T-cell (primary cell): ENCODE data around the gene ERN1. TPM values are rescaled to one million over a fixed set of nuclear protein-coding genes. Genes with fewer than 3 reads are reported as not detected.

Experiments
- ATAC-seq, 4 experiments: fragments of 200-7000 bp in 3 of 4; fragments of 150-1000 bp in 1 of 4; cut with Tn5 transposase; replicated peaks in 1 of 4; 1 replicate in 3 of 4; 2 replicates in 1 of 4; pipeline ENCODE4 v1.10.0; 2021; ENCODE audit warnings: moderate library complexity in 3 of 4, mild to moderate bottlenecking in 2 of 4, moderate number of reproducible peaks in 1 of 4
- CTCF ChIA-PET, 2 donors: fragments of 300-600 bp; sonication (Branson Sonifier 250); formaldehyde crosslinking; loops; one replicate each; lab custom pipeline; 2022; ENCODE audit warnings: antibody characterized with exemption in 2 of 2; lab: Charles Lee
- POLR2A ChIA-PET, 2 donors: fragments of 300-600 bp; sonication (Branson Sonifier 250); formaldehyde crosslinking; loops; one replicate each; lab custom pipeline; 2022; ENCODE audit warnings: antibody characterized with exemption in 2 of 2; lab: Charles Lee
- DNase-seq, 35 experiments: peaks; one replicate each; pipeline versions ENCODE4 v3.0.0 to v3.0.0-alpha.2; 2013 to 2023
- H3K27ac ChIP-seq: one replicate; pipeline ENCODE4 v1.5.1; 2013; ENCODE audit warnings: low read length
- H3K27me3 ChIP-seq, 2 experiments: replicated peaks in 1 of 2; 1 replicate in 1 of 2; 2 replicates in 1 of 2; pipeline versions ENCODE4 v1.6.1 to v1.7.0; 2013; ENCODE audit warnings: low read length in 1 of 2, mixed read lengths in 1 of 2; ENCODE audit not compliant: control insufficient read depth in 2 of 2, insufficient read depth in 2 of 2; ENCODE audit errors: extremely low read depth in 1 of 2
- H3K36me3 ChIP-seq, 2 donors: 1 replicate in 1 of 2; 2 replicates in 1 of 2; pipeline versions ENCODE4 v1.6.1 to v1.7.0; 2013; ENCODE audit warnings: low read length in 1 of 2; ENCODE audit not compliant: control insufficient read depth in 2 of 2, insufficient read depth in 1 of 2; ENCODE audit errors: extremely low read depth in 1 of 2
- H3K4me1 ChIP-seq, 2 experiments: 1 replicate in 1 of 2; 2 replicates in 1 of 2; pipeline versions ENCODE4 v1.6.1 to v1.7.0; 2013; ENCODE audit warnings: low read length in 2 of 2, mixed read lengths in 1 of 2; ENCODE audit not compliant: insufficient read depth in 2 of 2, control insufficient read depth in 1 of 2; ENCODE audit errors: extremely low read depth in 1 of 2
- H3K4me3 ChIP-seq, 2 donors: 1 replicate in 1 of 2; 2 replicates in 1 of 2; pipeline versions ENCODE4 v1.5.1 to v1.7.0; 2013; ENCODE audit warnings: mild to moderate bottlenecking in 2 of 2, low read length in 1 of 2, moderate library complexity in 1 of 2; ENCODE audit not compliant: control insufficient read depth in 1 of 2; ENCODE audit errors: extremely low read depth in 1 of 2
- H3K9me3 ChIP-seq: 2 replicates; pipeline ENCODE4 v1.7.0; 2013
- H3K27ac Mint-ChIP-seq, 2 donors: one replicate each; pipeline ENCODE4 v1.8.0; 2020 to 2021; ENCODE audit warnings: mild to moderate bottlenecking in 2 of 2, mixed read lengths in 2 of 2
- H3K27me3 Mint-ChIP-seq, 2 donors: one replicate each; pipeline ENCODE4 v1.8.0; 2021 to 2022; ENCODE audit warnings: mixed read lengths in 2 of 2
- H3K36me3 Mint-ChIP-seq: one replicate; pipeline ENCODE4 v1.8.0; 2021; ENCODE audit warnings: mixed read lengths
- H3K4me1 Mint-ChIP-seq, 3 donors: one replicate each; pipeline ENCODE4 v1.8.0; 2020 to 2022; ENCODE audit warnings: mixed read lengths in 3 of 3, mild to moderate bottlenecking in 1 of 3
- H3K4me3 Mint-ChIP-seq, 3 donors: one replicate each; pipeline ENCODE4 v1.8.0; 2020 to 2022; ENCODE audit warnings: mild to moderate bottlenecking in 3 of 3, mixed read lengths in 3 of 3, moderate library complexity in 3 of 3
- H3K9me3 Mint-ChIP-seq, 3 donors: one replicate each; pipeline ENCODE4 v1.8.0; 2020 to 2022; ENCODE audit warnings: mixed read lengths in 3 of 3
- WGBS: methylation state at CpG from one replicate; pipeline ENCODE4 v1.1.5; 2013; ENCODE audit warnings: missing lambda C conversion rate; ENCODE audit not compliant: insufficient coverage; 5-methylcytosine and 5-hydroxymethylcytosine counted together
- total RNA-seq, 35 experiments: library from RNA in 6 of 35; stranded (reverse) in 6 of 35; fragments of 120-200 nt in 1 of 35; gene quantifications; one replicate each; pipeline versions ENCODE4 v1.2.1 to v1.2.4 and lab custom pipeline; 2013 to 2026

The ERN1 gene
- total RNA-seq, 5 donors from 2014 or later (not counting 1 experiment from before 2014, with no cell fraction given): 71.2 to 146 (median 112) TPM

GRCh38 chr17:64113006-64113405, 16.9 kb downstream of the ERN1 start:
- CTCF ChIA-PET: interaction anchor here in 1 of 2 donors (0.9 kb wide), 1 partner anchor 12 kb away, joined by 3 read pairs; no protein-coding TSS in a partner anchor
- no CpG with 5 or more reads among the region's 2 CpGs for WGBS
- no peak overlapping the region for H3K27ac Mint-ChIP-seq

DNA sequence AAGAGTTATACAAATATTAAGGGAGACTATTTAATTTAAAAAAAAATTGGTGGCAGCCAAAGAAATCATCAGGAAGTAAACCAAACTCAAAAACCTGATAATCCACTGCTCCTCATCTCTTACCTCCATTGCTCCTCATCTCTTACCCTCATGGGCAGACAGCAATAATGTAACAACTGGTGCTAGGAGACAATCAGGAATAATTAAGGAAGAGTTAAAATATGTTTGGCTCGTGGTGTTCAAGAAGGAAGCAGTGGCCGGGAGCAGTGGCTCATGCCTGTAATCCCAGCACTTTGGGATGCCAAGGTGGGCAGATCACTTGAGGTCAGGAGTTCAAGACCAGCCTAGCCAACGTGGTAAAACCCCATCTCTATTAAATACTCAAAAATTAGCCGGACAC, 18.1 kb downstream of the ERN1 start:
- WGBS: 93% methylated on average over 2 of the region's 4 CpGs
- no peak overlapping the region for H3K4me3 Mint-ChIP-seq
- H3K27me3 ChIP-seq: no peaks in the 10 kb centered on the region
- H3K27ac Mint-ChIP-seq: no peak overlapping the region
- ATAC-seq: no peak
- H3K27ac ChIP-seq: no peak overlapping the region
- ChIA-PET POLR2A (no interaction called here), CTCF (no interaction called here)
- H3K4me3 ChIP-seq: no peak overlapping the region
- H3K36me3 Mint-ChIP-seq: peaks cover 30% of the 10 kb centered on the region
- peaks cover 56 to 80% (median 58%) of the 10 kb centered on the region in 3 donors for H3K4me1 Mint-ChIP-seq
- H3K9me3 Mint-ChIP-seq: no peaks in the 10 kb centered on the region
- peaks cover 10 to 22% of the 10 kb centered on the region in 2 experiments for H3K4me1 ChIP-seq
- no peaks in the 10 kb centered on the region for H3K27me3 Mint-ChIP-seq
- H3K9me3 ChIP-seq: no peaks in the 10 kb centered on the region
- no peak for DNase-seq
- H3K36me3 ChIP-seq: peaks cover 0 to 3% of the 10 kb centered on the region in 2 donors

More at GRCh38 chr17:64113006-64113405, 16.9 kb downstream of the ERN1 start:
- H3K27me3 Mint-ChIP-seq: no peaks in the 10 kb centered on the region
- Histone ChIP-seq H3K4me3 (no peak overlapping the region), H3K27ac (no peak overlapping the region), H3K27me3 (no peaks in the 10 kb centered on the region), H3K4me1 (peaks cover 2 to 20% of the 10 kb centered on the region in 2 experiments), H3K9me3 (no peaks in the 10 kb centered on the region), H3K36me3 (peaks cover 0 to 3% of the 10 kb centered on the region in 2 donors)
- no peaks in the 10 kb centered on the region for H3K9me3 Mint-ChIP-seq
- ATAC-seq: no peak
- no peak for DNase-seq
- H3K4me1 Mint-ChIP-seq: peaks cover 49 to 78% (median 52%) of the 10 kb centered on the region in 3 donors
- no peak overlapping the region for H3K4me3 Mint-ChIP-seq
- POLR2A ChIA-PET: interaction anchor here in 1 of 2 donors (0.9 kb wide), 1 partner anchor 26 kb away, joined by 3 read pairs; no protein-coding TSS in a partner anchor
- peaks cover 34% of the 10 kb centered on the region for H3K36me3 Mint-ChIP-seq

DNA sequence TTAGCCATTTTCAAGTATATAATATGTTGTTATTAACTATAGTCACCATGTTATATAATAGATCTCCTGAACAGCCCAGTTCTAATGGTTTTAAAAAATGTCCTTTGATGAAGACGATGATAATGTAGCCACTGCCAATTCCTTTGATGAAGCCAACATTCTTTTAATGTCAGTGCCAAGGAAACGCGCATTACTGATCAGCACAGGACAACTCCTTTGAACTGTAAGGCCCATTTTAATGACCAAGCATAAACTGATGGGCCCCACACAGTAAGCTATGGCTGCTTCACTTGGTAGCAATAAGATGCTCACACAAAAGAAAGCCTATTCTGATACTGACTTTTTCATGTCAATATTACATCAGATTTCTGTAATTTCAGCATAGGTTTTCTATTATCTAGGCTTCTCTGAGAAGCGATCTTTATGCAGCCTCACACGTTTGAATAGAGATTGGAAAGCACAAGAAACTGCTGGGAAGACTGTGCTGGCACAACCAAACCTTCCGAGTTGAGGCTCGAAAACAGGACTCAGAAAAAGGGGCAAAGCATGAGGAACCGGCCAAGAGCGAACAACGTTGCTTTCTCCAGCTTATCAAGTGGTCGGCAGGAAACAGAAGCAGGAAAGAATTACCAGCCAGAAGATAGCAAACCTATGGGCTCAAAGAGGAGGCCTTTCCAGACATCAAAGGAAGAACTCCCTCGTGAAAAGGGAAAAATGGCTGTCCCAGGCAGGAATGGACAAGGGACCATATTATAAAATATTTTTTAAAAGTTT, 19.4 kb downstream of the ERN1 start:
- no peaks in the 10 kb centered on the region for H3K27me3 Mint-ChIP-seq
- peaks cover 16 to 24% of the 10 kb centered on the region in 2 experiments for H3K4me1 ChIP-seq
- H3K27me3 ChIP-seq: no peaks in the 10 kb centered on the region
- H3K4me3 Mint-ChIP-seq: no peak overlapping the region
- H3K27ac Mint-ChIP-seq: peak overlapping the region; percentile 77 to 83
- POLR2A ChIA-PET: interaction anchor here (0.6 to 0.9 kb wide), 2 partner anchors 8 to 21 kb away, joined by 3 to 4 read pairs; no protein-coding TSS in a partner anchor
- H3K4me3 ChIP-seq: no peak overlapping the region
- H3K36me3 Mint-ChIP-seq: peaks cover 25% of the 10 kb centered on the region
- DNase-seq (no peak), ATAC-seq (no peak)
- 92% methylated on average over 10 of the region's 12 CpGs for WGBS
- no peak overlapping the region for H3K27ac ChIP-seq
- CTCF ChIA-PET: interaction anchor here in 1 of 2 donors (0.8 kb wide), 1 partner anchor 23 kb away, joined by 3 read pairs; no protein-coding TSS in a partner anchor
- no peaks in the 10 kb centered on the region for H3K9me3 ChIP-seq
- no peaks in the 10 kb centered on the region for H3K9me3 Mint-ChIP-seq
- H3K36me3 ChIP-seq: peaks cover 0 to 3% of the 10 kb centered on the region in 2 donors
- H3K4me1 Mint-ChIP-seq: peaks cover 58 to 84% (median 63%) of the 10 kb centered on the region in 3 donors

DNA sequence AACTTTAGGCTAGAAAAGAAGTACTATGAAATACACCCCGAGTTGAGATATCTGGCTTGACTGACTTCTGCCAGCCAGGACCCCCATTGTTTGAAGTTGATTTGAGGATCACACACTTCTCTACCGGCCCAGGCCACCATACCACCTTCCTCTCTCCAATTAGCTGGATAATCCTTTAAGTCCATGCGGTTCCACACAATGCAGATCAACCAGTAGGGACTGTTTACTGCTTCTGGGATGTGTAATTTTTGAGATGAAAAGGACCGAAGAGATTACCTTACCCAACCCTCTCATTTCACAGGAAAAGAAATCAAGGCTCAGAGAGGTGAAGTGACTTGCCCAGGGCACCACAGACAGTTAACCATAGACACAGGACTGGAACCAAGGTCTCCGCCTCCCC, 20.5 kb downstream of the ERN1 start:
- peaks cover 53 to 83% (median 58%) of the 10 kb centered on the region in 3 donors for H3K4me1 Mint-ChIP-seq

GRCh38 chr17:64107500-64108236, 22.3 kb downstream of the ERN1 start:
- peaks cover 0 to 2% of the 10 kb centered on the region in 2 donors for H3K36me3 ChIP-seq
- no peaks in the 10 kb centered on the region for H3K9me3 ChIP-seq
- Mint-ChIP-seq H3K4me1 (peaks cover 62 to 90% (median 66%) of the 10 kb centered on the region in 3 donors), H3K36me3 (peaks cover 15% of the 10 kb centered on the region), H3K4me3 (peak overlapping the region in 2 of 3 donors; percentile 25 to 38), H3K27me3 (no peaks in the 10 kb centered on the region), H3K27ac (peak overlapping the region; percentile 89), H3K9me3 (no peaks in the 10 kb centered on the region)
- H3K4me1 ChIP-seq: peaks cover 16 to 34% of the 10 kb centered on the region in 2 experiments
- no peaks in the 10 kb centered on the region for H3K27me3 ChIP-seq
- ChIA-PET POLR2A (no interaction called here), CTCF (interaction anchor here in 1 of 2 donors (2.1 kb wide), 1 partner anchor 26 kb away, joined by 5 read pairs; no protein-coding TSS in a partner anchor)
- H3K4me3 ChIP-seq: no peak overlapping the region
- H3K27ac ChIP-seq: peak overlapping the region; percentile 65
- DNase-seq (no peak), ATAC-seq (no peak)
- WGBS: no CpG with 5 or more reads among the region's 5 CpGs

More for the DNA sequence above, 20.5 kb downstream of the ERN1 start:
- peaks cover 0 to 3% of the 10 kb centered on the region in 2 donors for H3K36me3 ChIP-seq
- Mint-ChIP-seq H3K27me3 (no peaks in the 10 kb centered on the region), H3K4me3 (no peak overlapping the region), H3K27ac (peak overlapping the region; percentile 57 to 62), H3K9me3 (no peaks in the 10 kb centered on the region), H3K36me3 (peaks cover 19% of the 10 kb centered on the region)
- DNase-seq: no peak
- peaks cover 16 to 24% of the 10 kb centered on the region in 2 experiments for H3K4me1 ChIP-seq
- 100% methylated on average over 1 of the region's 5 CpGs for WGBS
- ChIA-PET CTCF (interaction anchor here in 1 of 2 donors (0.6 to 2.1 kb wide), 2 partner anchors 24 to 225 kb away, joined by 3 to 5 read pairs; no protein-coding TSS in a partner anchor), POLR2A (no interaction called here)
- peak overlapping the region; percentile 32 for H3K27ac ChIP-seq
- H3K9me3 ChIP-seq: no peaks in the 10 kb centered on the region
- no peak for ATAC-seq
- no peaks in the 10 kb centered on the region for H3K27me3 ChIP-seq
- H3K4me3 ChIP-seq: no peak overlapping the region

DNA sequence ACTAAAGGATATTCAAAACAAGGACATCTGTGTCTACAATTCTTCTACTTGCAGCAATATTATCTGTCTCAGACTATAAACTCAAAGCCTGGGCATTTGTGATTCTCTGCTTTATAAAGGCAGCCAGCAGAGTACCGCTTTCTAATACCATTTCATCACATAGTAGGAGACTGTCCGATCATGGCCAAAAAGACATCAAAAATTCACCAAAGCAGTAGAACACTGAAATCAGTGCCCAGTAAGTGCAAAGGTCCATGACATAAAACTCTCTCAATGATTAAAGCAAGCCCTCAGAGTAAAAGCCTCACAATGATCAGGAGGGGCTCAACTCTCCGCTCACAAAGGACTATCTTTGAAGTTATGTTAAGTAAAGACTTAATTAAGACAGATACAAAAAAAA, 23.0 kb downstream of the ERN1 start:
- peak overlapping the region; percentile 89 for H3K27ac Mint-ChIP-seq
- H3K4me1 Mint-ChIP-seq: peaks cover 68 to 90% (median 69%) of the 10 kb centered on the region in 3 donors
- H3K36me3 ChIP-seq: no peaks in the 10 kb centered on the region
- peaks cover 14% of the 10 kb centered on the region for H3K36me3 Mint-ChIP-seq
- DNase-seq (no peak), ATAC-seq (no peak)
- H3K27me3 Mint-ChIP-seq: no peaks in the 10 kb centered on the region
- no peaks in the 10 kb centered on the region for H3K27me3 ChIP-seq
- H3K4me1 ChIP-seq: peaks cover 16 to 34% of the 10 kb centered on the region in 2 experiments
- no peaks in the 10 kb centered on the region for H3K9me3 Mint-ChIP-seq
- no peaks in the 10 kb centered on the region for H3K9me3 ChIP-seq
- 94% methylated on average over 2 of the region's 3 CpGs for WGBS
- peak overlapping the region; percentile 1 to 38 (median 32) for H3K4me3 Mint-ChIP-seq
- ChIA-PET CTCF (interaction anchor here in 1 of 2 donors (0.5 to 1.4 kb wide), 4 partner anchors 8 to 231 kb away, joined by 4 to 10 read pairs (median 5); no protein-coding TSS in a partner anchor), POLR2A (interaction anchor here (0.6 to 0.7 kb wide), 2 partner anchors 13 to 115 kb away, joined by 3 read pairs; no protein-coding TSS in a partner anchor)
- H3K27ac ChIP-seq: peak overlapping the region; percentile 65
- no peak overlapping the region for H3K4me3 ChIP-seq
